GM21367 (cell line): ENCODE measurements around the gene RASL10A.

ENCODE experiments used
- ATAC-seq: cut with Tn5 transposase; IDR thresholded peaks from one replicate; pipeline ENCODE4 v1.9.1; 2021; ENCODE audit not compliant: unreplicated experiment

The RASL10A gene

DNA sequence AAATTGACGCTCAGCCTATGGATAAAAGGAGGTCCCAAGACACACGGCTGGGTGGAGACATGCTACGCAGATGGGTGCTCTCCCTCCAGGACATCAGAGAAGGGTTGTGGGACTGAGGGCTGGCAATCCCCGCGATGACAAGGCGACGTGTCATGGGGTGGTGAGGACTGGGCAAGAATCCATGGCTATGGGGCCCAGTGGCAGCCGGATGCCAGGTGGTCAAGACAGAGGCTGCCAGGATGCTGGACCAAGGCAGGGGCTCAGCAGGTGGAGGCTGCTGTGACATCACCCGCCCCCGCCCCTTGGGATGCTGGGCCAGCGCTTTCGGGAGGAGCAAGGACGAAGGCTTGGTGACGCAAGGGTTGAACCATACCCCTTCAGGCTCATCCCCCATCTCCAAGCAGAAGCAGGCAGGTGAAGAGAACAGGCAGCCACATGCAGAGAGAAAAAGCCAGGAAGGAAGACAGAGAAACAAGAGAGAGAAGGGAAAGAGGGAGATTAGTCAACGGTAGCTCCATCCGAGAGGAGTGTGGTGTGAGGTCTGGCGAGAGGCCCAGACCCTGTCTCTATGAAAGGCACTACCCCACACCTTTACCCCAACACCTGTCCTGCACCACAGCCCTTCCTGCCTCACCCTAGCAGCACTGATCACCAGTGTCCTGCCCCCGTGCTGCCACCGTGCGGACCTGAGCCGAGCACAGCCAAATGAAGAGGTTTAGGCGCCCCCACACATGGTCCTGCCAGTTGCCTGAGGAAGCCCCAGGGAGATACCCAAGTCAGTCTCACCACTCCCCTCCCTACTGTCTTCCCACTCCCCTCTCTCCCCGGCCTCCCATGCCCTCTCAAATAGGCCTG is 24.1 kb upstream of the RASL10A start:
- no peak for ATAC-seq

DNA sequence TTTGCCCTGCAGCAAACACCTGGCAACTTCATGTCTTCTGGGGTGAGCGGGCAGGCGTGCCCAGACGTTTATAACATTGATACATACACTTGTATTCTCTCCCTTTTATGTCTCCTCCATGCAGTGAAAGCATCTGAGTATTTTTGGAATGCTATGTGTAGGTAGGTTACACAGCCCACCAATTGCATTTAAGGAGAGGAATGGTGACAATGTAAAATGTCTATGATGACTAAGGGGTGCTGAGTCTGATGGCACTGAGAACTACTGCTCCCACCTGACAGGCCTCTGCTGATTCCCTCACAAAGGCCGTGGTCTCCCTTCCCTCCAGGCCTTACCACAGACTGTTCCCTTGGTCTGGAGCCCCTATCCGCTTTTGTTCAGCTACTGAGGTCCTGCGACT is 22.9 kb upstream of the RASL10A start:
- ATAC-seq, result no peak

DNA sequence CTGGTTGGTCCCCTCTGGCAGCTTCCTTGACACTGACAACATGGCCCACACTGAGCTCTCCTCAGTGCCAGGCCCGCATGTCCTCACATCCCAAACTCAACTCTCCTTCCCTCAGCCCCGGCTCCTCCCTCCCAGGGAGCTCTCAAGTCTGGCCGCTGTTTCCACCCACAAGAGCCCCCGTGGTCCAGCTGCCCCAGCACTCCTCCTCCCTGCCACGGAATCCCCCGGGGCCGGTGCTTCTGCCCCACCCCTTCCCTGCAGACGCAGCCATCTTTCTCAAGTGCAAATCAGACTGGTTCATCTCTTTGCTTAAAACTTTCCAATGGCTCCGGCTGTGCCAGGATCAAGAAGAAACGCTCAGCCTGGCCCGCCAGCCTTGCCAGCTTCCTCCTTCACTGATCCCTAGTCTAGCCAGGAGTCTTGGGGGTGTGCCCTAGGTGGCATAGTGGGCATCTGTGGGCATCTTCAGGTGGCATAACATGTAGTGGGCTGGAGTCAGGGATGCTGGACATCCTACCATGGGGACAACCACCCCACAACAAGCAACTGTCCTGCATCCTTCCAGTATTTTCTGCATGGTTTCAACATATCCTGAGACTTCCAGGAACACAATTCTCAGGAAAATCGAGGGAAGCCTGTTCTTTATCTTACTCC is 22.3 kb upstream of the RASL10A start:
- no peak for ATAC-seq

DNA sequence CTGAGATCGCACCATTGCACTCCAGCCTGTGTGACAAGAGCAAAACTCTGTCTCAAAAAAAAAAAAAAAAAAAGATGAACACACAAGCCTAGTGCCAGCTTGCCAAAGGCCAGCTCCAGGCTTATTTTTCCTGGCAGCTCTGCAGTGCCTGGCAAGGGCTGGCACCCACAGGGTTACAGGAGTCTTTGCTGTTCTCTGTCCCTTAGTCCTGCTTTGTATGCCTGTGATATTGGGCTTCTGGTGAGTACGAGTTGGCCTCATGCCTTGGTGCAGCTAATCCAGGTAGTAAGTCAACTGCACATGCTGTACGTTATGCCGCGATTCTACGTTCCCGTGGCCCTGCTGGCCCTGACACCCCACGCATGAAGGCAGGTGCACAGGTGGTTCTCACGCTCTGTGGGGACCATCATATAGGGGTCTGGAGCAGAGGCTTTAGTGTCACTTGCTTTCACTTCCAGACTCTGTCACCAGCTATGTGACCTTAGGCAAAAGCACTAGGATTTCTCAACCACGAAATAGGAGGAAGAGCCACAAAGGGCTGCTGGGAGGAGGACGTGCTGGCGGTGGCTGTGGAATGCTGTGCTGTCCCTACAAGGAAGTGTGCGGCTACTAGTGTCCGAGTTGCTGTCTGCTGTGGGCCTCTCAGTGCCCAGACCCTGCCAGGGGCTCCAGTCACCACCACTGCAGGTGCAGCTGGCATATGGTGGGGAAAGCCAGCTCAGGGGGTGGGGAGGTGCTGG is 21.4 kb upstream of the RASL10A start:
- ATAC-seq, result no peak

DNA sequence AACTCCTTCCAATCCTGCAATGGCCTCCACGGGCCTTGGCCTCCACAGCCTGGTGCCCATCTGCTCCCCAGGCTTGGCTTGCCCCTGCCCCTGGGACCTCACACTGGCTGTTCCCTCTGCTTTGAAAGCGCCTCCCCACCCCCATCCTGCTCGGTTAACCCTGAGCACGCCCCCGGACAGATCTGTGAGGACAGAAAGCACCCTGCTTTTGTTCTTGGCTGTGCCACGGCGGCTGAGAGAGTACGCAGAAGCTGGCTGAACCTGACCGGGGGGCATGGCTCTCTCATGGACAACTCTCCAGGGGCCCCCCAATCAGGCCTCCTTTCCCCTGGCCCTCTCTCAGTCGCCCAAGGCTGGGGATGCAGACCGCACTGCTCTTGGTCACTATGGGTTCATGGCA is 20.2 kb upstream of the RASL10A start:
- no peak for ATAC-seq

DNA sequence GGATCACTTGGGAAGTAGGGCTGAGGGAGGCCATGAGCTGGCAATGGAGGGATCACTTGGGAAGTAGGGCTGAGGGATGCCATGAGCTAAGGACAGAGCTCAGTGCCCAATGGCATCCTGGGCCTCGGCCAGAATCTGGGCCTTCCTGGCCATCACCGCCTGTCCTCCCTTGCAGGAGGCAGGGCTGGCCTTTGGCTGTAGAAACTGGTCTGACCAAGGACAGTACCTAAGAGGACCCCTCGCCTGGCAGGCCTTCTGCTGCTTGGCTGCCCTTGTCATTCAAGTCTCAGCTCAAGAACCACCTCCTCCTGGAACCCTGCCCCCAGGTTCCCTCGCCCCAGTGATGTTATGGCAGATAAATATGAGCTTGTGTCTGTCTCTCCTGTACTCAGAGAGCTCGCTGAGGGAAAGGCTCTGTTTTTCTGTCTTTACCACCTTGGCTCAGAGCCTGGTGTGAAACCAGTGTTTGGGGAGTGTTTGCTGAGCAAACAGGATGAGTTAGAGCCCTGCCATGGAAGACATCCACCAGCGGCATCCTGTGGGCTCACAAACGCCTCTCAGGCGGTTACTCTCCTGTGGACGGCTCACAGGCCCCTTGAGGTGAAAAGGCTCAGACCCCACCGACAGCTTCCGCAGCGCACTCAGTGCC is 19.3 kb upstream of the RASL10A start:
- no peak for ATAC-seq

DNA sequence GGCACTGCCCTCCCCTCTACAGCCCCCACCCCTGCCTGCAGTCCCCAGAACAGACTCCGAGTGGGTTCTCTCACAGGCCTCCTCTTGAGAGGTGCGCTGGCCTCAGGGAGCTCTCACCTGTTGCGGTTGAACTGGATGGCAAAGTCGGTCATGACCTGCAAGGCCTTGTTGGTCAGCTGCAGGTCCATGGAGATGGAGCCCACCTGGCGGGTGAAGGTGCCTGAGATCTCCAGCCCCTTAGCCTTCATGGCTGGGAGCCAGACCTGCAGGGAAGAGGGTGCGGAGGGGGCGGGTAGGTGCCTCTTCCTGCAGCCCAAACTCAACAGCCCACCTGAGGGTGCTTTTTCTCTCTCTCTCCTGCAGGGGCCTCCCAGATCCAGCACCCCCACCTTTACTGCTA is 18.7 kb upstream of the RASL10A start:
- no peak for ATAC-seq

DNA sequence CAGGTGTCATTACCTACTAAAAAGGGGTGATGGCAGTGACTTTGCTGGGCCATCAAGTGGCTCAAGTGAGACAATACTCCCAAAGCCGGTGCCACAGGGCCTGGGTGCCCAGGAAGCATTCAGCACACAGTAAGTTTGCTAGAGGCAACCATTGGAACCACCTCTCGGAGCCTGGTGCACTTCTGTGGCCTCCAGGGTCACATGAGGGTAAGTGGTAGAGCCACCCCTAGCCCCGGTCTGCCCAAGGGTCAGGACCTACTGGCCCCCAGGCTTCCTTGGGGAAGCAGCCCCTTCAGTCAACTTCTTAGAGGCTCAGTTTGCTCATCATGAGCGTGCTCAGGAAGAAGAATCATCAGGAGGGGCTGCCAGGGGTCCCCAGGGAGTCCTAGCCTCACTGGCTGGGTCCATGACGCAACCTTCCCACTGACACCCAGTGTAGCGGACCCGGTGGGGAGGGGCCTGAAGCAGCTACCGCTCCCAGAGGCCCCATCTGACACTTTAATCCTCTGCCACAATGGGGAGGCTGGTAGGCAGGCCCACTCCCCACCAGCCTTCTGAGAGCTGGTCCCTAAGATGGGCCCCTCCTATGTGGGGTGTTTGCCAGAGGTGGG is 17.5 kb upstream of the RASL10A start:
- no peak for ATAC-seq

DNA sequence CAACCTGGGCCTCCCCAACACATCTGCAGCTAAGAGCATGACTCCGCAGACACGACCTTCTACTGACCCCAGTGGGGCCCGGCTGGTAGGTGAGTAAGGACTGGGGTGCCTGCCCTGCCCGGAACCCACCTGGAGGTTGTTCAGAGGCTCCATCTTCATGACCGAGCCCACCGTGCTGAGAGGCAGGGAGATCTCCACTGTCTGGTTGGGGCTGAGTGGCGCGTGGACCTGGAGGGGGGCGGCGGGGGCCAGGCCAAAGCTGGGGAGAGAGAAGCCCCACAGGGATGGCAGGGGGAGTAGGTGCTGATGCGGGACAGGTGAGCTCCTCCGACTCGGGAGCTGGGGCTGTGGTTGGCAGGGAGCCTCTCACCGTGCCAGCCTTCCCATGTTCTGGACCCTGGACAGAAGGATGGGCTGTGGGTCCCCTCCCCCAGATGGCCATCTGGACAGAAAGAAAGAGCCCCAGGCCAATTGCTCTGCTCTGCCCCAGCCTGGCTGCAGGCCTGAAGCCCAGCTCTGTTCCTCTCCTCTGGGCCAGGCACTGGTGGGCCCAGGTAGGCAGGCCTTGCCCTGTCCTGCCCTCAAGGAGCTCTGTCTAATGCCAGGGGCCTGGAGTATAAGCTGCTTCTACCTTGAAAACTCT is 16.3 kb upstream of the RASL10A start:
- ATAC-seq, result no peak

DNA sequence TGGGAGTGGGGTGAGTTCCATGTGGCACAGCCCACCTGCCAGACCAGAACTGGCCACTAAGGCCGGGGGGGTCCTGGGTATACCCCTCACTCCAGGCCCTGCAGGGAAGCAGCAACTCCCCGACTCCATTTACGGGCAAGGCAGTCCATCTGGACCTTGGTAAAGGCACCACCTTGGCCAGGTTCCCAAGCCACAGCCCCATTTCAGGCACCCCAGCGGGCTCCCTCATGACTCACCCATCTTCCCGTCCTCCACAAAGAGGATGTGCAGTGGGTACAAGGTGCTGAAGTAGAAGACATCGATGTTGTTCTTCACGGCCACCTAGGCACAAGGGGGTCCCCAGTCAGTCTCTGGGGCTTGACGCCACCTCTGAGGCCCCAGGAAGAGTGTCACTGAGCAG is 15.7 kb upstream of the RASL10A start:
- ATAC-seq, result no peak

DNA sequence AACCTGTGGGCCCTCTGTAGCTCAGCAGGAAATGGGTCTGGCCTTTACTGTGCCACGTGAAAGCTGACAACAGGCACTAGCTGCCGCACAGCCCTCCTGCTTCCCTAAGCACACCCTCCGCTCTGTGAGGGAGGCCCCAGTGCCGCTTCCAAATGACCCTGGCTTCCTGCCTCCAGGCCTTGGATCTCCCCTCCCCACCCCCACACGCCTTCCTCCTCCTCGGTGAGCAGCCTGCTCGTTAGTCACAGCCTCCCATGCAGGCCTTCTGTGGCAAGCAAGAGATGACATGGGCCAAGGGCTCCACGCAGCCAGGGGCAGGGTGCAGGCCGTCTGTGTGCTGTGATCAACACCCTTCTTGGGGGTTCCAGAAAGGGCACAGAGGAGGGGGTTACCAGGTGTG is 15.3 kb upstream of the RASL10A start:
- no peak for ATAC-seq

DNA sequence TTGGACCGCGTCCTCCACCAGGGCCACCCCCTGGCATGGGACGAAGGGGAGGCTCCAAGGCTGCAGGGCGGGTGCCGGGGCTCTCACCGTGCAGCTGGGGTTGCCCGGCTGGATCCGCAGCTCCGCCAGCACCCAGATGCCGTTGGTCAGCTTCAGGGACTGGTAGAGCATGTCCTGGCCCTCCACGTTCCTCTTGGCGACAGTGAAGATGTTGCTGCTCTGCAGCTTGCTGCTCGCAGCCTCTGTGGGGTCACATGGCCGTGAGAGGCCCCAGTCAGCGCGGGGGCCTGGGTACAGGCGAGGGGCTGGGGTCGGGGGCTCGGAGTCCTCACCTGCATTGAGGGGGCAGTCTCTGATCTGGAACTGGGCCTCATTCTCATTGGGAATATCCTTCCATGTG is 14.8 kb upstream of the RASL10A start:
- no peak for ATAC-seq

DNA sequence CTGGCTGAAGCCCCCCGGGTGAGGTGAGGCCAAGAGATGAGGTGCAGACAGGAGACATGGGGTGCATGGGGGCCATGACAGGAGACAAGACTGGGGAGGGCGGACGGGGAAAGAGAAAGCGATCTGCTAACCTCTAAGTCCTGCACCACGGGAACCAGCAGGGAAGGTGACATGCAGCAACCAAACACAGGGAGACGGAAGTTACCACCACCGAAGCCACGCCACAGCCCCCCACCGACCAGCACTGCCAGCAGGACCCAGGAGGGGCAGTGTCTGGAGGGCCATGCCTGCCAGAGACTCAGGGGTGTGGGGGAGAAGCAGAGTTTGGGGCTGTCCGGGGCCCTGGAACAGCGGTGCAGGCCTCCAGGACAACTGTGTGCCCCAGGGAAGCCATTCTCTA is 14.1 kb upstream of the RASL10A start:
- ATAC-seq, result no peak

DNA sequence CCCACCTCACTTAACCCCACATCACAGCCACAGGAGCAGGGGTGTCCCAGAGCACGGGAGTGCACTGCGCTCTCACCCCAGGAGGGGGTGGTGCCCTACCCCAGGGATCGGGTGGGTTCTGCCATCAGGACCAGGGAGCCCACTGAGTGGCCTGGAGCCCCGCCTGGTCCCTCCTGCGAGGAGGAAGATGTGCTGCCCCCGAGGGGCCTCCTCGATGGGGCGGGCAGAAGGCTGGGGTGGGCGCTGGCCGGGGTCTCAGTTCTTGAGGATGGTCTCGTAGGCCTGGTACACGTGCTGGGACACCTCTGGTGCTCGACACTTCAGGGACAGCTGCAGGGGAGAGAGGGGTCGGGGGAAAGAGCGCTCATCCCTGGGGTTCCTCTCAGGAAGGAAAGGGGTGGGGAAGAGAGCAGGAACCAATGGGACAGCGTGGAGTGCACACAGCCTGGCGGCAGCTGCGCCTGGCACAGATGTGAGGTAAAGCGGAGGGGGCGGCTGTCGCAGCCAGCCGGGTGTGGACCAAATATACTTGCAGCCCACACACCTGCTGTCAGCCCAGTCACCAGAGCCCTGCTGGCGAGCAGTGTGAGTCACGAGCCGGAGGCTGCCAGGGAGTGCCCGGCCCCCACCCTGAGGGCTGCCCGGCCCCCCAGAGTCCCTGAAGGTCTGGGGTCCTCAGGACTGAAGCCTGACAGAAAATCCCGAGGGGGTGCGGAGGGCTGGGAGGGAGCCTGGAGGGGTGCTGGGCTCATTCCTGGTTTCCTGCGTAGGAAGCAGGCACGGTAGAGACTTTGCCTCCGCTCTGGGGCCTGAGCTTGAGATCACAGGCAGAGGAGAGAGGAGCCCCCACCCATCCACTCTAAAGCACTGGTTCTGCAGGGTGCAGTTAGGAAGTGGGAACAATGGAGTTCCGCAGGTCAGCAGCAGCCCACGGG is 13.3 kb upstream of the RASL10A start:
- no peak for ATAC-seq

DNA sequence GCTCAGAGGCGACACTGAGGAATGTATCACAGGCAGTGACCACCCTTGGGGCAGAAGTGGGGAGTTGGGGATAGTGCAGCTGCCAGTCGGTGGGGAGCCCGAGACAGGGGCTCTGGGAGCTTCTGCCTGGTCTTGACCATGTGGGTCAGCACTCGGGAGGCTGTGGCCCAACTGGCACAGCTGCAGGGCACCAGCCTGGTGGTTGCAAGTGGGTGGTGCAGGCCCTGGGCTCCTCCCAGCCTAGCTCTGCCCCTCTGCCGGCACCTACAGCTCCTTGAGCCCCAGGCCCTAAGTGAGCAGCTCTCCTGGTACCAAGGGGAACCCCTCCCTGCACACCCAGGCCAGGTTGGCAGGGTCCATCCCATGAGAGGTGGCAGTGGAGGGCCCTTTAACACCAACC is 12.6 kb upstream of the RASL10A start:
- no peak for ATAC-seq

DNA sequence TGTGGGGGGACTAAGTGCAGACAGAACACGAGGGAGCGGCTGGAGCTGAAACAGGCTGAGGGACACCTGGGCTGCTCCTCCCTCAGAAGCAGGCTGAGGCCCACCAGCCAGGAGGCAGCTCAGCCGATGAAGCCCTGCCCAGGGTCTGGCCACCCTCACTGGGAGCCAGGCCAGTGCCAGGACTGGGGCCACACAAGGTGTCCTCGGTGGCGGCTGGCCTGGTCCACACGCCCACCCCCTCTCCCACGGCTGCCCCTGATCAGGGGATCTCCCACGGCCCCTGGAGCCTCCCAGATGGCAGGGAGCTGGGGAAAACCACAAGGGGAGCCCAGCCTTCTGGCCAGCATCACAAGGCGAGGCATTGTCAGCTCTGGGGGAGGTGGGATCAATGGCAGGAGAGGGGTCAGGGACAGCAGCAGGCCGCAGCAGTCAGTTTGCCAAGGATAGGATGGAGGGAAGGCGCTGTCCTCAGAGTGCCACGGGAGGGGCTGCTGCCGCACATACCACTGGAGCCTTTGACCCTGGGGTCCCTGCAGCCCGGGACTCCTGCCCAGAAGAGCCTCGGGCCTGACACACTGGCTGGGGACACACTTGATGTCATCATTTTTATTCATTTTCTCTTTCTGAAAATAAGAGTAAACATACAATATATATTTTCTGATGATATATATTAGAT is 11.7 kb upstream of the RASL10A start:
- ATAC-seq, result no peak

DNA sequence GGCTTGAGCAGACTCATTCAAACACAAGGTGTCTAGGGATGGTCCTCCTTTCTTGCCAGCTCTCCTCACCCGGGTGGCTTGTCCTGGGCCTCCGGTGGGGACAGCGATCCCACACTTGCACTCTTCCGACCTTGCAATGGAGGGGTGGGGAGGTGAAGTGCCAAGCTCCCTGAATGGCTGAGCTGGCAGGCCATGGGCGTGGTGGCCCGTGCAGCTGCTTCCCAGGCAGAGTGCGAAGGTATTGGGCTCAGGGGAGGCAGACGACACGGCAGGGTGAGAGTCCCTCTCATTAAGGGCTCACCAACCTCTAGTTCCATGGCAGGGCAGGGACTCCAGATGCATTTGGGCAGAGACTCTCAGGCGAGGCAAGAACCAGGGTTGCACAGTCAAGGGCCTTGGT is 11.0 kb upstream of the RASL10A start:
- ATAC-seq, result no peak

DNA sequence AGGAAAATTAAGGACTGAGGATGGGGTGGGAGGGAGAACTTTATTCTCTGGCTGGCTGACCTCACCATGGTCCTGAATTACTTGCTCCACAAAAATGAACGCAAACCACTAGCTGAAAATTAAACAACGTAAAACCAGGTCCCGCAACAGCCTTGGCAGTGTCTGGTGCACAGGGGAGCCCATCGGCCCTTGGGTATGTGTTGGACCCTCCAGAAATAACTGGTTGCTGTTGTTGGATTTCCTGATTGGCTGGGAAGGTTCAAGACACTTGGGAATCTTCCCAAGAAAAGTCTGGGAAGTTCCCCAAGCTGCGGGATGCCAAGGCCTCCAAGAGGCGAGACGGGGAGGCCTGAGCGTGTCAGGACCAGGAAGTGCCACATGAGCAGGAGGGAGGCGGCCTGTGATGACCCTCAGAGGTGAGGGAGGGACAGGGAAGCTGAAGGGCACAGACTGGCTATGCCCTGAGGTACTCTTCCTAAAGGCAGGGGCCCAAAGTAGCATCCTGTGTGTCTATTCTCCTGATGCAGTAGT is 10.4 kb upstream of the RASL10A start:
- ATAC-seq, result no peak

DNA sequence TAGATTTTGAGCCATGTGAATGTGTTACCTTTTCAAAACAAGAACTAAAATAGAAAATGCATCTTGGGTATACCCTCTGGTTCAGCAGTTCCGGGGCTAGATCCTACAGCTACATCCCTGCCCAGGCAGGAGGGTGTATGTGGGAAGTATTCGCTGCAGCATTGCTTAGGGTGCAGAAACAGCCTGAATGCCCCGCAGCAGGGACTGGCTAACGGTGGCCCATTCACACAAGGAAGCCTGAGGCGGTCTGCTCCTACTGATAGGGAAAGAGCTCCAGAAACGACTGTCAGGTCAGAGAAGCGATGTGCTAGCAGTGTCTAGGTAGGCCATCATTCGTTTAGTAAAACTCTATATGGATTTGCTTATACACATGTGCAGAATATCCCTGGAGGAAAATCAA is 9.9 kb upstream of the RASL10A start:
- no peak for ATAC-seq
